HG03108 (cell line): ENCODE results near the gene E2F7.

Experiments used
- ATAC-seq: cut with Tn5 transposase; IDR thresholded peaks from one replicate; pipeline ENCODE4 v1.9.1; 2021; ENCODE audit warnings: moderate library complexity; ENCODE audit not compliant: unreplicated experiment

The E2F7 gene

GRCh38 chr12:77064896-77065360 is 441 bp downstream of the E2F7 start:
- ATAC-seq = peak; percentile 2

DNA sequence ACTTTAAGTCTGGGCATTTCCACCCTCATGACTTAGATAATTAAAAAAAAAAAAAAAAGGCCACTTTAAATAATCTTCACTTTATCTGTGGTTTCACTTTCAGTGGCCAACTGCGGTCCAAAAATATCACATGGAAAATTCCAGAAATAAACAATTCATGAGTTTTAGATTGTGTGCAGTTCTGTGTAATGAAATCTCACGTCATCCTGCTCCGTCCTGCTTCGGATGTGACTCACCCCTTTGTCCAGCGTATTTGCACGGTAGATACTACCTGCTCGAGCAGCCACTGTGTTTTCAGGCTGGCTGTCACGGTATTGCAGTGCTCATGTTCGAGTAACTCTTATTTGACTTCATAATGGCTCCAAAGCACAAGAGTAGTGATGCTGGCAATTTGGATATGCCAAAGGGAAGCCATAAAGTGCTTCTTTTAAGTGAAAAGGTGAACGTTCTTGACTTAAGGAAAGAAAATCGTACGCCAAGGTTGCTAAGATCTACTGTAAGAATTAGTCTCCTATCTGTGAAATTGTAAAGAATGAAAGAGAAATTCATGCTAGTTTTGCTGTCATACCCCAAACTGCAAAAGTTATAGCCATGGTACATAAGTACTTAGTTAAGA is 2.4 kb downstream of the E2F7 start:
- ATAC-seq = peak; percentile 31

- ATAC-seq = no peak
These were observed 3.0 kb downstream of the E2F7 start for GRCh38 chr12:77062396-77062795.

DNA sequence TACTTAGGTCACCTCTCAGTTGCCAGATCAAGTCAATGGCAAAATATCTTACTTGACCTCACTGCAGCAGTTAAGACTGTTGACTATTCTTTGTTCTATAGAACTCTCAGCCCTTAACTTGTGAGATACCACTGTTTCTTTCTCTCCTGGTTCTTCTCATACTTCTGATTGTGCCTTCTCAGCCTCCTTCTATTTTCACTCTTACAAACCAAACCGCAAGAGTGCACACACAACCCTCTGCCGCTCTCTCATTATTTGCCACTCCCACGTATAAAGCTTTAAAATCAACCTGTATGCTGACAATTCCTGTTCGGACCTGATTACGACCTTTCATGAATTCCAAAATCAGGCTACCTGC is 4.5 kb downstream of the E2F7 start:
- peak; percentile 19 for ATAC-seq

DNA sequence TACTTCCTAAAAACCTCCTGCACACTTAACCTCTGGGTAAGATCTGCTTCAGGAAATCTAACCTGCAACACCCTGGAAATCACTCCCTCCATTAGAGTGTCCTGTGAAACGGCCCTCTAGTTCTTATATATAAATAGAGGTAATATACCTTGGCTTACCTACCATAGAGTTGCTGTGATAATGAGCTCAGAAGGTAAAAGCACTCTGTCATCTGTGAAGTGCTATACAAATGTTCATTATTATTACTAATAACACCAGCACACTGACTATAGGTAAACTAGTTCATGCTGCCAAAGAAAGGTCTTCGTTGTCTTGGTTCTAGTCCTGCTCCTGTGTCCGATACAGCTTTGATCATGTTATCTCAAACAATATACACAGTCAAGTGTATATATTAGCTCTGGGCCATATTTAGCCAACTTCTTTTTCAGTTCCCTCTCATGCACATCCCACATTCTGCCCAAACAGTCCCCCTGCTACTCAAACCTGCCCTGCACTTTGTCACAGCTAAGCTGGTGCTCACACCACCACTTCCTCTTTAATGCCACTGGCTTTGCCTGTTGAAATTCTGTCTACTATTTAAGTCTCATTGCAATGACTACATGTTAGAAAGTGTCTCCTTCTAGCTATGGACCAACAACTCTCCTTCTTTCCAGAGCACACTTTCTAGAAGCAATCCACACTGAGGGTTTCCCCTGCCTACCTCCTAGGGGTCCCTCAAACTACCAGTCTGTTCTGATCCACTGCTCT is 5.1 kb downstream of the E2F7 start:
- peak; percentile 68 for ATAC-seq

- ATAC-seq = no peak
These were observed 6.6 kb downstream of the E2F7 start for GRCh38 chr12:77058740-77059139.

DNA sequence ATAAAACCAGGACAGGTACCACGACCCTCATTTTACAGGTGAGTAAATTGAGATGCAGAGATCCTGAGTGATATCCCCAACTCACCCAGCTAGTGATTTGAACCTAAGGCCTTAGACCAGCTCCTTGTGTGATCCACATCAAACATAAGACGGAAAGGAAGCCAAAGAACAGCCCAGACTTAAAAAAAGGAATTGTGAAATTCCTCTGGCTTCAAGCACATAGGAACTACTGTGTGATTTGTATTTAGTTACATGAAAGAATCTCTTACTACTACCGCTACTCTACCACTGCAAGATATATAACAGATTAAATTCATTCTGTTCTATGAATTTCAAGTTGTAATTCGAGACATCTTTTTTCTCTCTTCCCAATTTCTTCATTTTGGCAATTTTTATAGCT is 10.5 kb downstream of the E2F7 start:
- no peak for ATAC-seq

- no peak for ATAC-seq
These were observed 12.1 kb downstream of the E2F7 start for GRCh38 chr12:77053259-77053658.

DNA sequence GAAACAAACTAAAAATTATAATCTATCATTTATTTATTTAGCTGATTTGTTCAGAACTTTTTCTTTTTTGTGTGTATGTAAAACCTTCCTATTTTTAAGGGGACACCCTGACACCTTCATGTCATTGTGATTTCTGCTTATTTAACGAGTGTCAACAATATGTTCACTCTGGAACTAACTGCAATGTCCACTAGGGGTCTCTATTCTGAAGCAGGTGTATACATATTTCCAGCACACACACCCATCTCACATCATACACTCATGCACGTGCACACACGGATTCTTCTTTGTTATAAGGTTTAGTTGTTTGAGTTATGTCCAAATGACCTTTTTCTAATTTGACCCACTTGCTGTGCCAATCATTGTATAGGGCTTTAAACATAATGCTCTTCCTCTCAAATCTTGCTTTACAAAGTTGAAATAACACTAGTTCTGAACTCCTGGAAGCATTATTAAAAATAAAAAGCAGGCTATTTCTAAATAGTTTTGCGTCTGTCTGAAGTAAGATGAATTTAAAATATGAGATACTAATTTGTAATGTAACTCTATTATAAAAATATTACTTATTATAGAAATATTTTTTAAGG is 15.5 kb downstream of the E2F7 start:
- peak; percentile 98 for ATAC-seq

DNA sequence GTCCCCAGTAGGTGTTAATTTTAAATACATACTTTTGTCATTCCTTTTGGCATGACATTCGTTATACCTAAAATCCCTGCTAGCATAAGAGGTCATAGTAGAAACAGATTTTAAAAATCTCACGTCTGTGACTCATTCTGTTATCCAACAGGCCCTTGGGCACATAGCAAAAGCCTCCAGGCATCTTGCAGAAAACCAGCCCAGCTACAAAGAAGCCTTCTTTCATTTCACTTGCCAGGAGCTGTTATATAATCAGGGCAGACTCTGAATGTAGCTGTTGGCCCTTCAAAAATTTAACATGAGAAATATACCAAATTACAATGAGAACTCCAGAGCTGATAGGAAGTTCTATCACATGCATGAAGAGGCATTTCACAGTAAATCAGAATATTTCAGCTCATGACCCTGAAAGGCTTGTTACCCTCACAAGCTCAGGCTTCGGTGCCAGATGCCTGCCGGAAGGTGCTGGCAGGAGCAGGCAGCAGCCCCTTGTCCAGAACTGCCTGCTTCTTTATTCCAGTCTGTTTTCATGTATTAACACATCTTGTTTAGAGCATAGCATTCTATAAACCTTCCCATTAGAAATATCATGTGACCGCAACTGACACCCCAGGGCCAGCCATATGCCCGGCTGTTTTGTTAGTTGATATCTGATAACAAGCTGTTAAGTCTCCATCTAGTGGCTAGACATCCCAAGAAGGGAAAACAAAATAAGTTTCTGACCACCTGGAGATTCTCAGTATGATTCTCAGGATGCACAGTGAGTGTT is 17.8 kb downstream of the E2F7 start:
- no peak for ATAC-seq

DNA sequence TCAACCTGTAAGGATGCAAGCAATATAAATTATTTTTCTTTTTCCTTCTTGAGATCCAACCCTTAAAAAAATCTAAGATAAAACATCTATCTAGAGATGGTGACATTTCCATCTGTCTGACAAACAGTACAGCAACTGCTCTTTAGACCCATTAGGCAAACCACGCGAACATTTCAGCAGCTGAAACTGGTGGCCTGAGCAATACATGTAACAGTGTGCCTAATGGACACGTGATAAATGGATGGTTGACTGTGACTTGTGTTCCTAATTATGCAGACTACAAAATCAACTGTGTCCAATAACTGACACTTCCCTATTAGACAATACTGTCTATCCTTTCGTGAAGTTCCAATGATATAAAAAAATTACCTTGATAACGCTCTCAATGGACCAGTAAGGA is 18.9 kb downstream of the E2F7 start:
- no peak for ATAC-seq

DNA sequence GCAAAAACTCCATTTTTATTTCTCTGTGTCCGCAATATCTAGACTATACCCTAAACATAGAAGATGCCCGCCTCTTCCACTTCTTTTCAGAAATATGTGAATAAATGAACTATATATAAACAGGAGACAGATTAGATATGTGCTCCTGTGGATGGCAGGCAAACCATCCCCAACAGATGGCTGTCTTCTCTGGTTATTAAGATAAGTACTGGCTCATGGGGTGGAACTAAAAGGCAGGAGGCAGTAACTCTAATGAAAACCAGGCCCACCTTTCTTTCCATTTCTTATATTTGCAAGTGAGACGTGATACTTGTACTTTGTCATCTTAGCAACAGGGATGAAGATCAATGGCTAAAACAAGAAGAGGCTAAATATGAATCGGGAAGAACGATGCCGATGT is 20.2 kb downstream of the E2F7 start:
- no peak for ATAC-seq

DNA sequence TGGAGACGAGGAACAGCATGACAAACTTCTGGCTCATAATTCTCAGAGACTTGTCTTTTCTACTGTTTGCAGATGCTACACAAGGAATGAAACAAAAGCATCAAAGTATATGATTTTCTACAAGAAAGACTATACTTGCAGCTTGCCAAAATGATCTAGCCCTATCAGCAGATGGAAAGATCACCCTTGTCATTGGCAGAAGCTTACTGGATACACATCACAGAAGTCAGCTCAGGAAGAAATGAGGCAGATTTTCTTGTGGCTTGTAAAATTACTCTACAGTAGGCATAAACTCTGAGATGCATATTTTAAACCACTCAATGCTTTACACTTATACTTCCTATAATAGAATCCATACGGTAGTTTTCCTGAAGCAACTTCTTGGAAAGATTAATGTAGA is 20.6 kb downstream of the E2F7 start:
- no peak for ATAC-seq

GRCh38 chr12:77042833-77043232 is 22.5 kb downstream of the E2F7 start:
- ATAC-seq = no peak

DNA sequence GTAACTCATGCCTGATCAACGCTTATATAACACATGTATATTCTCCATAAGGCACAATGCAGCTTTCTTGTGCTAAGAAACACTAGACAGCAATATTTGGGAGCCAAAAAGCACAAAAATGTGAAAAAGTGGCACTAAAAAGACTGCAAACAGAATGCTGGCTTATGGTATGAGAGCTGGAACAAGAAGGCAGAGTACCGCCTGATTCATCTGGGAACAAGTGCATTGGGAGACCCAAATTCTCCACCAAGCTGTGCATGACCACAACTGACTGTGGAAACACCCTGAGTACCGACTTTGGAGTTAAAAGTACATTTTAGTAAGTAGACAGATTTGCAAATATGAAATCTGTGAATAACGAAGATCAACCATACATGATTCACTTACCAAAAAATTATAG is 25.1 kb downstream of the E2F7 start:
- no peak for ATAC-seq

DNA sequence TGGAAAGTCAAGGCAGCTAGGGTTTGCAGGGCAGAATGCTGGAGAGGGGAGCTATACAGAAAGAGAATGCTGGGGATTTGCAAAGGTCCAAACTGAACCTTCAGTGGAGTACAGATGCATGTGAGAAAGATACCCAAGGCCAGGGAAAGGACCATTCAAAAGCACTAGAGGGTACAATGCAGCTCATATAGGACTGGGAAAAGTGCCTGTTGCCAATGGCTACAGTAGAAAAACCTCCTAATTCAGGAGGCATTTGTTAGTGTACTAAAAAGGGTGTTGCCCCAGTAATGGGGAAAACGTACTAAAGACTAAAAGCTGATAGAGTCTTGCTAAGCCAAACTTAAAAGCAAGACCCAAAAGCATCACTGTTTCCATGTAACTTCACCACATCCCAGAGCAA is 30.1 kb downstream of the E2F7 start:
- ATAC-seq = no peak

- no peak for ATAC-seq
These were observed 31.5 kb downstream of the E2F7 start for GRCh38 chr12:77033658-77034536.

DNA sequence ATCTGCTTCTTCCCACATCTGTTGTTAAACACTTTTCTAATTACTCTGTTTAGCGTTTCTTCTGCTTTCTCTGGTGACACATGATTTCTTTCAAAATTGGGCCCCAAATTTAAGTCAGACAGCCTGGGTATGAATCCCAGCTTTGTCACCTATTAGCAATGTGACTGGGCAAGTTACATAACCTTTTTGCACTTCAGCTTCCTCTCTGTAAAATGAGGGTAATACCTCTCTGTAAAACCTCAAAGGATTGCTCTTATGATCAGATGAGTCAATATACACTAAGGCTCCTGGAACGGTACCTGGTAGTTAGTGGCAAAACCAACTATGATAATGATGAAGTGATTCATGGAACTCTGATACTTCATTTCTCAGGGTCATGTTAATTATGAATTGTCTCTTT is 33.0 kb downstream of the E2F7 start:
- ATAC-seq = no peak

- no peak for ATAC-seq
These were observed 33.6 kb downstream of the E2F7 start for GRCh38 chr12:77031745-77032144.

DNA sequence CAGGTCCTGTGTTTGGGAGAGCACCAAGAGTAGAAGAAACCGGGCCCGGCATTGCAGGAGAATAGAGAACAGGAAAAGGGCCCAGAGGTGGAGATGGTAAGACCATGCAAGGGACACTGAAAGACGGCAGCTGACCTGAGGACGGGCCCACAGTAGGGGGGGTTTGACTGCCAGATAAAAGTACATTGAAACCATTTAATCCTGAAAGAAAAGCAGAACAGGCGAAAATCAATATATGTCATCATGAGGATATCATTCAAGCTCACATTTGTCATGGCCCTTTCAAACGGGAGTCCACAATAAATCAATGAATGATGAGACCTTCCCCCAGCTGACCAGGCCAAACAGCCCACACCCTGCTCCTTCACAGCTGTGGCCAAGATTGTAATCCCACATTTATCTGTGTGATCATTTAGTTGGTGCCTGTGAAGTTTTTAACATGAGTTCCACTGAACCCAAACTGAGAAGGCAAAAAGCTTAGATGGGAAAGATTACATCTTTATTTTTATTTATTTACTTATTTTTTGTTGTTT is 39.5 kb downstream of the E2F7 start:
- no peak for ATAC-seq
